ENCODE results near the gene SLN.

- TF ChIP-seq CTCF (IDR thresholded peaks at IDR 0.05; ENCODE audit: low read length) (no peak), EZH2phosphoT487 (IDR thresholded peaks at IDR 0.05; ENCODE audit: low read length) (no peak), EZH2 (optimal IDR thresholded peaks at IDR 0.05; ENCODE audit: low read depth, low read length) (no peak)
Measured at GRCh38 chr11:107719557-107720302, 7.9 kb upstream of the SLN start.

All from MM.1S (cell line).